ENCODE measurements around the gene TUBA4A.

Gene TUBA4A

DNA sequence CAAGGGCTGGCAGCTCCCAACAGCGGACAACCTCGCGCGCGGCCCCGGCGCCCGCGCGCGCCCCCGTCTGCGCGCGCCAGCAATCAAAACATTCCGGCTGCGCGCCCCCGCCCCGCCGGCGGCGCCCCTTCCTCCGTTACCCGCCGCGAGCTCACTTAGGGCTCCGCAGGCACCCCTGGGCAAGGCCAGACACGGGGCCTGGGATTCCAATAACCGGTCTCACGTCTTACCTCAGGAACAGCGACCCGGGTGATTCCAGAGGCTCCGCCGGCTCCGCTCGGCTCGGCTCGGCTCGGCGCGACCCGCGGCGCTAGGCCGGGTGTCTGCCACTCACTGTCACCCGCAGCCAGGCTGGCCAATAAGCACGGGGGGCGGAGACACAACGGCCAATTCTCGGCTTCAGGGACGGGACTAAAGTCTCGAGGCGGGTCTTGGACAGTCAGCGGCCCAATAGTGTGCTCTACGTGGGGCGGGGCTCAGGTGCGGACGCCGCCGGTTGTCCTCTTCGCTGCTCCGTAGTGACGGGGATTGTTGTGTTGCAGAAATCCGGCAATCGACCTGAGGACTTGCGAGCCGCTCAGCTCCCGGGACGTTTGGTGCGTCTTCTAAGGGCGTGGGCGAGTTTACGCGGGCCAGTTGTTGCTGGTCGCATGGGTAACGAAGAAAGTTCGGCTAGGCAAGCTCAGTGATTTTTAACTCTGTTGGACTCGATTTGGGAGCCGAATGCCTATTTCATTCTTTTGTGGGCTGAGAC, 24.2 kb downstream of the TUBA4A start, which contains the start of the genes ANKZF1 and ATG9A:
Gene ANKZF1 (plus strand): TSS at position 502 of the 754 bp plus-strand sequence. CDS start 452 bp downstream, outside the sequence.
Gene ATG9A (minus strand): TSS at position 332 of the 754 bp plus-strand sequence. CDS start 1,612 bp downstream, outside the sequence.
- peak; percentile 98 for DNase-seq

DNA sequence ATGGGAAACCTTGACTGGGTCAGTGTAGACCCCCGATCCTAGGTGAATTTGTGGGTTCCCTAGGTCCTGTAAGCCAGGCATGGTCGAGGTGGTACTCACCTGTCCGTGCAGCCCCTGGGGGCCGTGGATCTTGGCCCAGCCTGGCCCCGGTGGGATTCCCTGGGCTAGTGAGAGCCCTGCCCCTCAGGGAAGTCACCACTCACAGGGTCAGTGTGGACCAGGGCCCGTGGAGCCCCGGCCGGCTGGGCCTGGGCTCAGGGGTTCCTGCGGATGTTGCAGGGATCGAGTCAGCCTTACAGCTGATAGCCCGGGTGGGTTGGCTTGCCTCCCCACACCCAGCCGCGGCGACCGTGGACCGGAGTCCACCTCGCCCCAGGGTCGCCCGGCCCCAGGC, 24.8 kb downstream of the TUBA4A start:
- DNase-seq = no peak

DNA sequence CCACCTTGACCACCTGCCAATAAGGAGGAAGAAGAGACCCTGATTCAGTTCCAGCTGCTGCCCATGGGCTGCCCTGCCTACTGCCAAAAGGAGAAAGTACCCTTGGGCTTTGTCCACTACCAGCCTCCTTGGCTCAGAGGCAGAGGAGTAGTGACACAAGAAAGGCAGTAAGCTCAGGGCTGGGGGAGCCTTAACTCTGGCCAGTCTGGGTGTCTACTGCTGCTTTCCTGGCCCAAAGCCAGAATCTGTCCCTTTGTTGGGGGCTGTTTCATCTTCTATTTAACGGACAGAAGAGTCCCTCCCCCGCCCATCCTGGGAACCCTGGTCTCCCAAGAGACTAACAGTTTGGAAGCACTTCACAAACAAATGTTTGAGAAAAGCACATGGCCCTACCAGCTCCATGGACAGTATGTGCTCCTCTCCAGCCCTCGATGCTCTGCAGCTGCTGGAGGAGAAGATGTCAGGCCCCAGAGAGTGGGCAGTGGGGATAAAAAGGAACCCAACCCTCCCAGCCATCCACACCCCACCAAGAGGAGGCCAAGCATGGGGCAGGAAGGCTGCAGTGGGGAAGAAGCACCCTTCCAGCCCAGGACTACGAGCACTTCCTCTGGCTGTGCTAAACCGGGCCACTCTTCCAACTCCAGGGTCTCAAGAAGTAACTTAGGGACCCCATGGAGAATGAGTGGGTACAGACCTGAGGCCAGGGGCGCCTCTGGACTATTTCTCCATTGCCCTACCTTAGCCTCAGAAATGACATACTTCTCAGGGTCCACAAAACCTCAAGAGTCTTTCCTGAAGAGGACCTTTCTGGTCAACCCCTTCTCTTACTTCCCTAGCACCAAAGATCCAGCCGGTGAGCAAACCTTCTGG, 25.4 kb downstream of the TUBA4A start:
- DNase-seq = no peak

DNA sequence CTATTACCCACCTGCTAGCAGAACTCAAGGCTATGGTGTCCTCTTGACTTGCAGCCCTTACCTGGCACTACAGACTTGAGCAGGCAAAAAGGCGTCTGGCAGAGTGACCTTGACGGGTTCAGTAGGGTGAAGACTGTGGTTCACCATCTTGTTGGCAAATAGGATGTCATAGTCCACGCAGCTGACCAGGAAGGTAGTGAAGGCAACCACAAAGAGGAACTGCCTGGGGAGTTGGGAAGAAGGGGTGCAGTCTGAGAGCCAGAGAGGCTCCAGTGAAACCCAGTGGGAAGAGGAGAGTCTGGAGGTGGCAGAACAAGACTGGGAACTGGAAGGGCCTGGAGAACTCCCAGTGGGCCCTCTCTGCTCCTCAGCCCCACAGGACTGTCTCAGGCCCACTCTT, 28.4 kb downstream of the TUBA4A start:
- DNase-seq = no peak

DNA sequence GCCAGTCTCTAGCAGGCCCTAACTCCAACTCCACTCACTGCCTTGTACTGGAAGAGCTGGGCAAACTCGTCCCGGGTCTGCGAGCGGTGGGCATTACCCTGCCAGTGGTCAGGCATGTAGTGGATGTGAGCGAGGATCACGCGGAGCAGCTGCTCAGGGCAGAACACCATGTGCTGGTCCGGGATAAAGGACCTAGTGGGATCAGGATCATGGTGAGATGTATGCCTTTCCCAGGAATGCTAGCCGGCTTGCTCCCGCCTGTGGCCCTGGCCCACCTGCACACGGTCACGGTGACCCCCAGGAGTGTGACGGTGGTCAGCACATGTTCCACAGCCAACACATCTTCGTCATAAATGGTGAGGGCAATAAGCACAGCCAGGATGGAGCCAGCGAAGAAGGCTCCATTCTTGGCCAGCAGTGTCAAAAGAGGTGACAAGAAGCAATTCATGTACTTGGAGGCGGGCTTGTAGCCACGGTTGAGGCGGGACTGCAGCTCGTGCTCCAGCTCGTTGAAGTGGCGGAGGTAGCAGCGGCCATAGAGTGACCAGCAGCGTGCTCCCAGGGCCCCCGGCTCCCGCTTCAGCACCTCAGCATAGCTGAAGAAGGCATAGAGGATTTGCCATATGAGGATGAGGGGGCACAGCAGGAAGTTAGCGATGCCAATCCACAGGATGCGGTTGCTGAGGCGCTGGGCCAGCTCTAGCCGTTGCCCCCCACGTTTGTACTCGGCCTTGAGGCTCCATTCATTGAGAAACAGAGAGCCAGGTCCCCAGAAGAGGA, 29.7 kb downstream of the TUBA4A start:
- DNase-seq = no peak

DNA sequence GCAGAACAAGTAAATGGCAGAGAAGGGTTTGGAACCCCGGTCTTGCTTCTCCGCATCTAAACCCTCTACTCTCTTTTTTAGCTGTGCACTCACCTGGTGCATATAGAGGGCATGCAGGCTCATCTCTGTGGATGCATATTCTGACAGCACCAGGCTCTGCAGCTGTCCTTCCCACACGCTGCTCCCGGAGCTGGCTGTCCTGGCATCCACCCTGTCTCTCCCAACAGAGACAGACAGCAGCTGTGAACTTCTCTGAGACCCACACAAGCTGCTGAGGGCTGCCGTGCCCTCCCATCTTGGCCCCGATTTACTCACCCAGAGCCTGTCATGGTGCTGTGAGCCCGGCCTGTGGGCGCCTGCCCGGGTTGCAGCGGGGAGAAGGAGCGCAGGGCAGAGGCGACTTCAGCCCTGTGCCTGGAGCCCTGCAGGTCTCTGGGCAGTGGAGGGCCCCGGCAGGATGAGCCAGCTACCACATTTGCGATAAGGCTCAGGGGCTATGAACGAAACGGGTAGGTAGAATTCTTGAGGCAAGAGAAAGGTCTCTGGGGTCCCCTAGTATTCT, 31.7 kb downstream of the TUBA4A start:
- DNase-seq = no peak

DNA sequence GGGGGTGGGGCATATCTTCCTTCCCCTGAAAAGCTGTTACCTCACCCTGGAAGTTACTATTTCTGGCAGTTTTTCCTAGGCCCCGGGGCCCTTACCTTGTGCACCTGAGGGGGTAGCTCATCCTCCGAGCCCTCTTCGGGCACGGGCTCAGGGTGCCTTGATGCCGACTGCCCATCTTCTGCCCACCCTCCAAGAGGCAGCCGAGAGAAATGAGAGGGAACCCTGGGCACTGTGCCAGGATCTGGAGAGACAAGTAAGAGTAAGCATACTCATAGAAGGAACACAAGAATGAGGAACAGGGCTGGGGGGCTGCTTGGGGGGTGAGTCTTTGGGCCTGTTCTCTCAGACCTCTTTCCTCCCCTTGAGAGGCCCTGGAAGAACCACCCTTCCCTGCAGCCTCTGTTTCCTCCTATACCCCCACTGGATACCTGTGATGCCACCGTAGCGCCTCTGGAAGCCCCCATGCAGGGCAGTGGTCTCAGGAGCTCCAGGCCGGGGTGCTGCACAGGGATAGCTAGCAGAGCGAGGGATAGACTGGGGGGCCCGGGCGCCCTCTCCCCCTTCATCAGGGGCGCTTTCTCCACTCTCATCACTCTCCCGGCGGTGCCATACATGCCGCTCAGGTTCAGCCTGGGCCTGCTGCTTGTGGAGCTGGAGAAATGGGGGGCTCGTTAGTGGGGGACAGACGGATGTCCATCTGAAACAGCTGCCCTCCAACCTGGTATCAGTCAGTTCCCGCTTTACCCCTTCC, 32.9 kb downstream of the TUBA4A start:
- no peak for DNase-seq

DNA sequence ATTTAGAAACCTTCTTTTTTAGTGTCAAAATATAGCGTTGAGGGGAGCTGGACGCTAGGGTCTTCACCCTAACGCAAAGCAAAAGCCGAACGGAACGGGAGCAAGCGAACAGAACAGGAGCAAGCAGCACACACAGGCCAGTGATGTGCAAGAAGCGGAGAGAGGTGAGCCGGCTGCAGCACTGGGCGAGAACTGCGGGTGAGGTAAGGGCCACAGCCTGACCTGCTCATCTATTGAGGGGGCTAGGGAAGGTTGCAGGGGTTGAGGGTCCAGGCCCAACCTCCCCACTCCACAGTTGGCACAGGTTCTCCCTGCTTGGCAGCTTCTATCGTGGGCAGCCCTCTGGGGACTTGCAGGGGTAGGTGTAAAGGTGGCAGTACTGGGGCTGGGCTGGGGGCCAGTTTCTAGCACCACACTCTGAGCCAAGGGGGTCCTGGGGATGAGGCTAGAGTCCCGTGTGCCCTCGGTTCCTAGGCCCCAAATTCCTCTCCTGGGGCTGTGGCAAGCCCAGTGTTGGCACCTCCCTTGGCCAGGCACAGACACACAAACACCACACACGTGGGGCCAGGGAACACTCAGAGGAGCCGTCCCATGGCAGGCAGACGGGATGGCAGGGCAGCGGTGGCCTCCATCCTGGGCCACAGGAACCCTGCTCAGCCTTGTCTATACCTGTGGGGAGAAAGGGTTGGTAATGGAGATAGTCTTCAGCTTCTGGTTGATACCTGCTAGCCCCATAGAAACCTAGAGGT, 33.8 kb downstream of the TUBA4A start:
- DNase-seq = no peak

DNA sequence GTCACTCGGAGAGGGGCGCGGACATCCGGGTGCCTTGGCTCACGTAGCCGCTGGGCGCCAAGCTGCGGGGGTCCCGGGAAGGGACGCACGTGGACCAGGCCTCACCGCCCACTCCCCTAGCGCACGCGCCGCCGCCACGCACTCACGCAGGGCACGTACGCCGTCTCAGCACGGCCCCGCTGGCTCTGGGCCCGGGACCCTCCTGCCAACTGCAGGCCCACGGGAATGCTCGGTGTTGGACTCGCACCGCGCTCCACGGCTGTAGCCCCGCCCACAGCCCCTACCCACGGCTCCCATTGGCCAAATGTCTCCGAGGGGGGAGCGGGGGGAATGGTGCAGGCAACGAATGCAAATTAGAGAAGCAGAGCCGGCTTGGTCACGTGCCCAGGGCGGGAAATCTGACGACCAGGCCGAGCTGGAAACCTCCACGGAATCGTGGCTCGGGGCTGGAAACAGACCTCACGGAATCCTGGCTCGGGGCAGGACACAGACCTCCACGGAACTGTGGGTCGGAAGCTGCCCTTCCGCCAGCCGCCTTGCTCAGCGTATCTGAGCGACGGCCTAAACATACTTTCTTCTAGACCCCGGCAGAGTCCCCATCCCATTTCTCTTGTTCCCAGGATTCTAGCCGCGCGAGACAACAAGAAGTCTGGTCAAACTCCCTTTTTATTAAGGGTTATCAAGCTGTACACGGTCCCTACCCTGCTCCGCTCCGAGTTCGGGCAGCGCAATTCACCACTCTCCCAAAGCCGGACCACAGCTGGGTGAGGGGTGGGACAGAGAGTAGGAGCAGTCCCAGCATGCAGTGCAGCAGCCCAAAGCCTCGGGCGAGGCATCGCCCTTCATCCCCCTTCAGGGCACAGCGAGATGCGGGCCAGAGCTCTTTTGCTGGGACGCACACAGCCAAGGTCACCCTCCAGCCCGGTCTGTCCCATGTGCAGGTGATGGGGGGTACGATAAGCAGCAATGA, 34.7 kb downstream of the TUBA4A start, which contains the start of gene ABCB6:
Gene ABCB6 (minus strand): TSS at position 227 of the 970 bp plus-strand sequence. CDS start 285 bp downstream, outside the sequence.
- DNase-seq = peak; percentile 87

DNA sequence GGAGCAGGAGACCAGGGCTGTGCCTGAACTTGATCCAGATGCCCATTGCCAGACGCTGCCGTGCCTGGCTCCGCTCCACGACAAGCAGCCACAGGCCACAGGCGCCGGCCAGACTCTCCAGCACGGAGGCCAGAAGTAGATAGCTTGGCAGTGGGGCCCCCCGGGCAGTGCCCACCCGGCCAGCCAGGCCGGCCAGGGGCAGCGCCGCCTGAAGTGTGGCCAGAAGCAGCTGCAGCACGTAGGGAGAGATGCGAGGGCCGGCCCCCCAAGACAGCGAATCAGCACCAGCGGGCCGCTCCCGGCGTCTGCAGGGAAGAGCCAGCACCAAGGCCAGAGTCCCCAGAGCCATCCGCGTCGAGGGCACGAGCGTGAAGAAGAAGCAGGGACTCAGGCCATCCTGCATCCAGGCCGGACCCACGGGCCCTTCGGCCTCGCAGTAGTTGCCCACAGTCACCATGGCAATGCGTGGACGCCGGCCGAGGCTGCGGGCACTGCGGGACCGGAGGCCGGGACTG, 35.4 kb downstream of the TUBA4A start:
- DNase-seq = peak; percentile 8

DNA sequence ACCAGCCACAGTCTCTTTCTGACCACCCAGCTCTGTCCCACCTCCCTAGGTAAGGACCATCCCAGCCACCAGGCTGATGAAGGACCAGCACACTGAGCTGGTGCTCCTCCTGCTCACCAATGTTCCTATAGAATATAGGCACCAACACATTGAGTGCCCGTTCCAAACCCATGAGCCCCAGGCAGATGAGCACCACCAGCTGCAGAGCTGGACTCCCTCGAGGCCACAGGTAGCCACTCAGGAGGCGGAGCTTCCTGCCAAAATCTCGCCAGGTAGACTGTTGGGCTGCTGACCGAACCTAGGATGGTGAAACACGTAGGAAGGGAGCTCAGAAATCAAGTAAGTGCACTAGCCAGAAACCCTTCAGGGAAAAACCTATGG, 37.2 kb downstream of the TUBA4A start:
- DNase-seq = no peak

DNA sequence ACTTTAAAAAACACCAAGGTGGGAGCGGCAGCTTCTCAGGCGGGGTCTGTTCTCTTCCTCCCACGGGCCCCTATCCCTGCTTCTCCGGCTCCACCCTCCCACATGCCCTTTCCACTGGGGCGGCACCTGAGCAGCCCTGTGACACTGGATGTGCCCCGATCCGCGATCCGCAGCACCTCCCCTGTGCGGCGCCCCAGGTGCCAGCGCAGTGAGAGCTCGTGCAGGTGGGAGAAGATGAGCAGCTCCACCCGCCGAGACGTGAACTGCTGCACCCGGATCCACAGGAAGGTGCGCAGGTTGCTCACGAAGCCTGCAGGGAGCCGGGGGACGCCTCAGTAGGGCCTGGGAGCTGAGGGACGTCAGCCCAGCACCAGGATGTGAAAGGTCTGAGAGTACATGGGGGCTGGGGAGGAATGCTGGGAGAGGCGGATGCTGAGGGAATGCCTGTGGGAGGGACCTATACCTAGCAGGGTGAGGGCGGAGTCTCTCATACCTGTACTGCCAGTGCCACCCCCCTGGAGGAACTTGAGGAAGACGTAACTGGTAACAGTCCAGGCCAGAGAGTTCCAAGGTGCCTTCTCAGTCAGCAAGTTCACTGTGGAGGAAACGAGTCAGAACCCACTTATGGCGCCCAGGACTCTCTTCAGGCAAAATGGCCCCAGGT, 37.7 kb downstream of the TUBA4A start:
- DNase-seq = no peak

DNA sequence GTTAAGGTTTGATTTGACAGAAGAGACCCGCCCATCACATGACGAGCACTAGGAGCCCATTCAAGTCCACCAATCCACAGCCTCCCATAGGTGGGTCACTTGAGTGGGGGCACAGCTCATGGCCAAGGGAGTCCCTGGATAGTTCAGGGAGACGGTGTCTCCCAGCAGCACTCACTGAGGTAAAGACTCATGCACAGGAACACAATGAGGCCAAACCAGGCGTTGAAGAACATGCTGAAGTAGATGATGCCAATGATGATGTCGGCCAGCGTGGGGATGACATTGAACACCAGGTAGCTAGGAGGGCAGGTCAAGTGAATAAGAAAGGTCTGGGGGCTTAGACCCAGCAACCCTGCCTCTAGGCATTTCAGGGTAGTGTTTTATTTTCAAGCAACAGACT, 38.9 kb downstream of the TUBA4A start:
- DNase-seq = no peak

DNA sequence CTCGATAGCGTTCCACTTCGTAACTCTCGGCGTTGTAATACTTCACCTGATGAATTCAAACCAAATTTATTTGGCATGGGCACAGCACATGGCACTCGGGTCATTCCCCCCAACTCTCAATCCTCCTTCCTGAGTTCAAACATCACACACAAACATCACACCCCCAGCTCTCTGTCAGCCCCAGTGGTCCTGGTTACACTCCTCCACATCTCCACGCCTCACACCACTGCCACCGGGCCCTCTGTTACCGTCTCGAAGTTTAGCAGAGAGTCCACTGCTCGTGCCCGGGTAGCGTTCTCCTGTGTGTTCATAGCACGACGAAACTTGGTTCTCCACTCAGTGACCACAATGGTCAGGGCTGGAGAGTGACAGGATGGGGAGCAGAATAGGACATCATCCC, 39.6 kb downstream of the TUBA4A start:
- no peak for DNase-seq

DNA sequence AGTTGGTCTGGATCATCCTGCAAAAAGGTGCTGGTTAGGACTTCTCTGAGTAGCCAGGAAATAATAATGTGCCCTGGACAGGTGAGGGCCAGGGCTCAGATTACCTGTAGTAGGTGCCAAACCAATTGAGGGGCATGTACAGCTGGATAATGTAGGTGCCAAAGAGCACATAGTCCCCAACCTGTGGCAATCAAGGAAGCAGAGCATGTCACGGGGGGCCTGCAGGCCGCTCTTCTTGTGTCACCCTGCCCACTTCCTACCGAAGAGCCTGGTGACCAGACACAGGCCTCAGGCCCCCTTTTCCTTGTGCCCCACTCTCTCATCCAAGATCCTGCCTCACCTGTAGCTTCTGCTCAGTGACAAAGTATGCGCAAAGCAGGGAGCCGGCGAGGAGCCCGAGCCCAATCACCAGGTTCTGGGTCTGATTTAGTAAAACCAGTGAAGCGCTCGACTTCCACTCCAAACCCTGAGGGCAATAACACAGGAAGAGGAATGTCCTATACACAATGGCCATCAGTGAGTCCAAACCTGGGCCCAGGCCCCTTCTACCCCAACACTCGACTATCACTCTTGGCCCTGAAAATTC, 40.1 kb downstream of the TUBA4A start:
- DNase-seq = no peak

DNA sequence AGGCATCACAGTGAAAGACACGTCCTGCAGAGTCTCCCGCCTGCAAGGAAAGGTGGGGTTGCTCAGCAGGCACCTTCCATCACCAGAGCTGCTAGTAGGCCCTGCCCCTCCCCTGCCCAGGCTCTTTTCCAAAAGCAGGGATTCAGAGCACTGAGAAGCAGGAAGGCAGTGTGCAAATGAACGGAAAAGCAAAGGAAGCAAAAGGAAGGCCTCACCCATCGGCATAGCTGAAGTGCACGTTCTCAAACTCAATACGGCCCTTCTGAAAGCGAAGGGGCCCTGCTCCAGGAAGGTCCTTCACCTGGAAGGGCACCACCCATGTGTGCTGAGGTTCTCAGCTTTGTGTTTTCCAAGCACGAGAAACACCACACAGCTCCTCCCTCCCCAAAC, 40.7 kb downstream of the TUBA4A start:
- DNase-seq = no peak

DNA sequence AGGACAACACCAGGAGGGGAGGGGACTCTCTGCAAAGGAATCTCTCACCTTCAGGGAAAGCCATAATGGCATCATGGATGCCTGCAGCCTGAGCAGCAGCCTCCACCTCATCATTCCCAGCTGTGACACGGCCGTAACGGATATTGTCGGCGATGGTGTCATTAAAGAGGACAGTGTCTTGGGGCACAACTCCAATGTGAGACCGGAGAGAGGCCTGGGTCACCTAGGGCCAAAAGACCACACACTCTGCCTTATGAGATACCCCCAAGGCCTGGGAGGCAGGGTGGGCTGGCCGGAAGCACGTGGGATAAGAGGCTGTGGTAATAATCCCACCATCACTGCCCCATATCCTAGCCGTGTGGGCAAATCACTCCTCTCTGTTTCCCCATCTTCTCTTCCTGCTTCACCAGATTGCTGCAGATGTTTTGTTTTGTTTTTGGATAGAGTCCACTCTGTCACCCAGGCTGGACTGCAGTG, 42.8 kb downstream of the TUBA4A start:
- no peak for DNase-seq

DNA sequence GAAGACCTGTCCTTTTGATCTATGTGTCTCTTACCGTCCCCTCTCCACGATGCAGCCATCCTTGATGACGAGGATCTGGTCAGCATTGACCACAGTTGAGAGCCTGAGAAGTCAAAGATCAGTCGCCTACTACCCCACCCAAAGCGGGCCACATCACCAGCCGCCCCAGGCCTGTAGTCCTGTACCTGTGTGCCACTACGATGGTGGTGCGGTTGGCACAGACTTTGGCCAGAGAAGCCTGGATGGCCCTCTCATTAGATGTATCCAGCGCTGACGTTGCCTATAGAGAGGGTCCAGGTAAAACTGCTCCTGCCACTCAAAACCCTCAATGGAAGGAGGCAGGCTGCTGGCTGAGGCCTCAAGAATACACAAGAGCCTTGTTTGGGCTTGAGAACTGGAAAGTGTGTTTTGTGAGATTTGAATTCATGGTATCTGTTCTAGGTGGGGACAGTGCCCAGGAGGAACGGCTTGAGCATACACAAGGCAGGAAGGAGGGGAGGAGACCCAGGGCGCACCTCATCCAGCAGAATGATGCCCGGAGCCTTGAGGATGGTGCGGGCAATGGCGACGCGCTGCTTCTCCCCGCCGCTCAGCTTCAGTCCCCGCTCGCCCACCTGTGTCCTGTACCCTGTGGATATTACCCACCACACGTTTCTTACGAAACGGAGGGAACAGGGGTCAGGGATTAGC, 43.4 kb downstream of the TUBA4A start:
- no peak for DNase-seq

Measured in CD4-positive, alpha-beta T cell treated with Interferon gamma for 1 hour (primary cell).